MM.1S (cell line): ENCODE data around the gene CLCA4.

ENCODE experiments used
- DNase-seq: peaks from one replicate; pipeline ENCODE4 v3.0.0-alpha.2; 2015
- H2AFZ ChIP-seq: fragments of 300-600 bp; sonication (generic); 2 replicates; pipeline ENCODE4 v1.6.0; 2016; ENCODE audit warnings: antibody characterized with exemption, low read length
- H3F3A ChIP-seq: fragments of 300-600 bp; sonication (generic); 2 replicates; pipeline ENCODE4 v1.6.1; 2016; ENCODE audit warnings: mild to moderate bottlenecking, antibody characterized with exemption, low read length, moderate library complexity, mixed read lengths; ENCODE audit not compliant: insufficient read depth
- H3K27ac ChIP-seq: fragments of 300-600 bp; sonication (generic); 2 replicates; pipeline ENCODE4 v1.5.1; 2016; ENCODE audit warnings: mild to moderate bottlenecking, low read length
- H3K27me3 ChIP-seq: fragments of 300-600 bp; sonication (generic); replicated peaks from 2 replicates; pipeline ENCODE4 v1.6.0; 2016; ENCODE audit warnings: low read length; ENCODE audit not compliant: insufficient read depth
- H3K36me3 ChIP-seq: fragments of 300-600 bp; sonication (generic); replicated peaks from 2 replicates; pipeline ENCODE4 v1.6.1; 2016; ENCODE audit warnings: mild to moderate bottlenecking, low read length, mixed read lengths; ENCODE audit not compliant: insufficient read depth
- H3K4me1 ChIP-seq: fragments of 300-600 bp; sonication (generic); 2 replicates; pipeline ENCODE4 v1.6.1; 2016; ENCODE audit warnings: low read length, mixed read lengths
- H3K4me2 ChIP-seq: fragments of 300-600 bp; sonication (generic); 2 replicates; pipeline ENCODE4 v1.6.0; 2016; ENCODE audit warnings: low read depth, low read length
- H3K4me3 ChIP-seq: fragments of 300-600 bp; sonication (generic); 2 replicates; pipeline ENCODE4 v1.5.1; 2016; ENCODE audit warnings: low read length, mixed read lengths
- H3K79me2 ChIP-seq: fragments of 300-600 bp; sonication (generic); 2 replicates; pipeline ENCODE4 v1.6.1; 2016; ENCODE audit warnings: mixed run types, low read length, mixed read lengths
- H3K9ac ChIP-seq: fragments of 300-600 bp; sonication (generic); 2 replicates; pipeline ENCODE4 v1.6.1; 2016; ENCODE audit warnings: low read length, mixed read lengths
- H3K9me2 ChIP-seq: fragments of 300-600 bp; sonication (generic); replicated peaks from 2 replicates; pipeline ENCODE4 v1.6.1; 2016; ENCODE audit warnings: mild to moderate bottlenecking, low read length, mixed read lengths; ENCODE audit not compliant: insufficient read depth
- H3K9me3 ChIP-seq: fragments of 300-600 bp; sonication (generic); replicated peaks from 2 replicates; pipeline ENCODE4 v1.6.1; 2016; ENCODE audit warnings: mild to moderate bottlenecking, low read length, mixed read lengths; ENCODE audit not compliant: insufficient read depth
- H4K20me1 ChIP-seq: fragments of 300-600 bp; sonication (generic); 2 replicates; pipeline ENCODE4 v1.6.1; 2016; ENCODE audit warnings: mild to moderate bottlenecking, low read length, moderate library complexity, mixed read lengths; ENCODE audit not compliant: insufficient read depth
- EZH2 ChIP-seq: fragments of 300-600 bp; sonication (generic); optimal IDR thresholded peaks from 2 replicates; pipeline ENCODE3; 2017; ENCODE audit warnings: low read depth, mild to moderate bottlenecking, antibody characterized with exemption, low read length, mixed read lengths
- EZH2phosphoT487 ChIP-seq: fragments of 300-600 bp; sonication (generic); IDR thresholded peaks from 2 replicates; pipeline ENCODE4 v1.6.1; 2018; ENCODE audit warnings: antibody characterized with exemption, low read length
- TF ChIP-seq, protein P1 (sequence below): fragments of 300-600 bp; sonication (generic); IDR thresholded peaks from 2 replicates; pipeline ENCODE4 v1.5.1; 2016; ENCODE audit warnings: antibody characterized with exemption, low read length, mixed read lengths

The CLCA4 gene

DNA sequence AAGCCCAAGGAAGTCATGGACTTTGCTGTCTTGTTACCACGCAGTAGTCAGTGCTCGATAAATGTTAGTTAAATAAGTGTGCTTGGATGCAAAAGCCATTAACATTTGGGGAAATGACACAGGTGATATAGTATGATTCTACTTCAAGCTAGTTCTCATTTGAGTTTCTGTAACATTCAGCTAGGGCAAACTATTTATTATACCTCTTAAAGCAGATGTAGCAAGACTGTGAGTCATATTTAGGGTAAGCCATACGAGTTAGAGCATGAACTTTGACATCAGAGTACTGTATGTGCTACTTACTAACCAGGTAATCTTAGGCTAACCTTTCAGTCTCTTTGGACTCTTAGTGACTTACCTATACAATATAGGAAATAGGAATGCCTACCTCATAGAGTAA lies 21.0 kb downstream of the CLCA4 start:
- H3K9me2 ChIP-seq = no peaks in the 10 kb centered on the region
- H2AFZ ChIP-seq = no peak overlapping the region
- no peaks in the 10 kb centered on the region for H3K27me3 ChIP-seq
- H3K9ac ChIP-seq = no peak overlapping the region
- no peaks in the 10 kb centered on the region for H3K9me3 ChIP-seq
- H3K36me3 ChIP-seq = no peaks in the 10 kb centered on the region
- H3F3A ChIP-seq = no peaks in the 10 kb centered on the region
- no peak overlapping the region for H3K4me2 ChIP-seq
- TF ChIP-seq EZH2 = no peak
- TF ChIP-seq, protein P1, sequence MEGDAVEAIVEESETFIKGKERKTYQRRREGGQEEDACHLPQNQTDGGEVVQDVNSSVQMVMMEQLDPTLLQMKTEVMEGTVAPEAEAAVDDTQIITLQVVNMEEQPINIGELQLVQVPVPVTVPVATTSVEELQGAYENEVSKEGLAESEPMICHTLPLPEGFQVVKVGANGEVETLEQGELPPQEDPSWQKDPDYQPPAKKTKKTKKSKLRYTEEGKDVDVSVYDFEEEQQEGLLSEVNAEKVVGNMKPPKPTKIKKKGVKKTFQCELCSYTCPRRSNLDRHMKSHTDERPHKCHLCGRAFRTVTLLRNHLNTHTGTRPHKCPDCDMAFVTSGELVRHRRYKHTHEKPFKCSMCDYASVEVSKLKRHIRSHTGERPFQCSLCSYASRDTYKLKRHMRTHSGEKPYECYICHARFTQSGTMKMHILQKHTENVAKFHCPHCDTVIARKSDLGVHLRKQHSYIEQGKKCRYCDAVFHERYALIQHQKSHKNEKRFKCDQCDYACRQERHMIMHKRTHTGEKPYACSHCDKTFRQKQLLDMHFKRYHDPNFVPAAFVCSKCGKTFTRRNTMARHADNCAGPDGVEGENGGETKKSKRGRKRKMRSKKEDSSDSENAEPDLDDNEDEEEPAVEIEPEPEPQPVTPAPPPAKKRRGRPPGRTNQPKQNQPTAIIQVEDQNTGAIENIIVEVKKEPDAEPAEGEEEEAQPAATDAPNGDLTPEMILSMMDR = no peak
- TF ChIP-seq EZH2phosphoT487 = no peak
- H4K20me1 ChIP-seq = no peaks in the 10 kb centered on the region
- no peak for DNase-seq
- H3K4me3 ChIP-seq = no peak overlapping the region
- no peak overlapping the region for H3K27ac ChIP-seq
- H3K4me1 ChIP-seq = no peaks in the 10 kb centered on the region
- no peaks in the 10 kb centered on the region for H3K79me2 ChIP-seq

DNA sequence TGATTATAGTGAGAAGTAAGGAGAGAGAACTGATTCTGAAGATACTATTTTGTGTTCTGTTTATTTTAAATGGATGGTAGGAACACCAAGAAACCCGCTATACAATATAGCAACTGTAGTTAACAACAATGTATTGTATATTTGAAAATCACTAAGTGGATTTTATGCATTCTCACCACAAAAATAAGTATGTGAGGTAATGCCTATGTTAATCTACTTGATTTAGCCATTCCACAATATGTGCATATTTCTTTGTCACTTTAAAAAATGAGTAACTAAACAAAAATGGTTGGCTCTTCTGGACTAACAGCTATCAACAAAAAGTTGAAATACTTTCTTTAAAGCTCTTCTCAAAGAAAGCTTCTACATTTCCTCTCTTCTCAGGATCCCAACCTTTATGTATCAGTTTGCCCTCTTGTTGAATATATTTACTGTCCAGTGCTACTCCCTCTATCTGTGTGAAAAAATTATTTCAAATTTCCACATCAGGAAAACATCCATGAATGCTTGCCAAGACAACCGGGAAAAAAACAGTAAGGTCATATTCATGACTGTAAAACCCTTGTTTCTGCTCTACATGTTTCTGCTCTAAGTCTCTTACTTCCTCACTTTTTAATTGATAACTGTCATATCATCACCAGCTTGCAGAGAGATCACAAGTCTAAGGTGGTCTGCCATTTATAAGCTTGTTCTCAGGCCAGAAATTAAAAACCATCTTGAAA lies 27.0 kb downstream of the CLCA4 start:
- Histone ChIP-seq H3K79me2 (no peaks in the 10 kb centered on the region), H3F3A (no peaks in the 10 kb centered on the region), H3K27ac (no peak overlapping the region), H3K9me3 (no peaks in the 10 kb centered on the region), H3K9me2 (no peaks in the 10 kb centered on the region), H3K27me3 (no peaks in the 10 kb centered on the region), H3K4me2 (no peak overlapping the region), H3K36me3 (no peaks in the 10 kb centered on the region), H3K4me3 (no peak overlapping the region), H2AFZ (no peak overlapping the region), H3K4me1 (no peaks in the 10 kb centered on the region), H3K9ac (no peak overlapping the region), H4K20me1 (no peaks in the 10 kb centered on the region)
- DNase-seq = no peak
- no peak for TF ChIP-seq EZH2
- no peak for TF ChIP-seq EZH2phosphoT487
- TF ChIP-seq, protein P1 = no peak

DNA sequence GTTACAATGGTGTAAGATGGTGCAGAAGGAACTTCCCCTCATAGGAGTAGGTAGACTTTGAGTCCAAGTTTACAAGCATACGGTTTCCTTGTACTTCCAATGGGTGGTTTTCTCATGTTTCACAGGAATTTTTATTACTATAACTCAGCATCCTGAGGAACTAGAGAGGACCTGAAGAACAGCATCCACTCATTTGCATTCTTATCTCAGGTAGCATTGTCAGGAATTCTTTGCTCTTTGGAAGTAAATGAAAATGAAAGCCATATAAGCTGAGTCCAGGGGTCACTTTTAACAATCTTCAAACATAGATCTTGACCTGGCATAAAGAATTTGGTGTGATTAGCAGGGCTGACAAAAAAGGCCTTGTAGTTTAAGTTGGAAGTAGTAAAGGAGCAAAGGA lies 34.4 kb downstream of the CLCA4 start:
- Histone ChIP-seq H3K4me2 (no peak overlapping the region), H3K4me3 (no peak overlapping the region), H3K27ac (no peak overlapping the region), H4K20me1 (no peaks in the 10 kb centered on the region), H3K9ac (no peak overlapping the region), H3K36me3 (no peaks in the 10 kb centered on the region), H3F3A (no peaks in the 10 kb centered on the region), H3K9me2 (no peaks in the 10 kb centered on the region), H2AFZ (no peak overlapping the region), H3K79me2 (no peaks in the 10 kb centered on the region), H3K4me1 (no peaks in the 10 kb centered on the region), H3K27me3 (no peaks in the 10 kb centered on the region), H3K9me3 (no peaks in the 10 kb centered on the region)
- DNase-seq = no peak
- TF ChIP-seq, protein P1 = no peak
- TF ChIP-seq EZH2phosphoT487 = no peak
- no peak for TF ChIP-seq EZH2
